Measurements from ENCODE around the gene CTSC.

CTSC gene

DNA sequence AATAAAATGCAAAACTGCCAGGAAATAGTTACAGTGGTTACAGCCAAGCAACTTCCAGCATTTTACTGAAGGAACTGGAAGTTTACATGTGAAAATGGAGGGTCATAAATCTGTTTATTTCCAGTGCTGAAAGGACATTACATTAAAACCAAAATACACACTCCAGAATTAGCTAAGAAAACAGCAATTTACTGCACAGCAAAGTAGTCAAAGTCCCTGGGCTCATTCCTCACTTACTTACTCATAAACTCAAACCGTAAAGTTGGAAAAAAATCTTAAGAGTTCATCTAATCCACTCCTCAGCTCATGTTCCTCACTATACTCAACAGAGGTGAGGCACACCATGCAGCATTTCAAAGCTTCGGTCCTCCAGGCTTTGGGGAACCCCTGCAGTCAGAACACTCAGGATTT, 17.4 kb downstream of the CTSC start:
- no peak for DNase-seq

DNA sequence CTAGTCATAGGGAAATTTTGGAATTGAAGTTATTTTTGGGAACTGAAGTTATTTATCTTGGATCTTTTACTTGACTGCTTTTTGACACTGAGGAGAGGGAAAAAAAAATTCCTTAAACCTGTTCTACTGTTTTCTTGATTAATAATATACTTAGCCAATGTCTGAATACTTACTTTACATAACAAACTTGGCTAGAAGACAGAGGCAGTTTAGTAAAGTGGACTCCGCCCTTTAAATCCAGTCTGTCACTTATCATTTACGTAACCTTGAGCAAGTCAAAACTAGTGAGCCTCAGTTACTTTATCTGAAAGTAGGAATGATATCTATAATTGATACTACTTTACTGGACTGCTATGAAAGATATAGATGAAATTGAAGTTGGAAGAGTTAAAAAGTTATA, 19.5 kb downstream of the CTSC start:
- no peak for DNase-seq

DNA sequence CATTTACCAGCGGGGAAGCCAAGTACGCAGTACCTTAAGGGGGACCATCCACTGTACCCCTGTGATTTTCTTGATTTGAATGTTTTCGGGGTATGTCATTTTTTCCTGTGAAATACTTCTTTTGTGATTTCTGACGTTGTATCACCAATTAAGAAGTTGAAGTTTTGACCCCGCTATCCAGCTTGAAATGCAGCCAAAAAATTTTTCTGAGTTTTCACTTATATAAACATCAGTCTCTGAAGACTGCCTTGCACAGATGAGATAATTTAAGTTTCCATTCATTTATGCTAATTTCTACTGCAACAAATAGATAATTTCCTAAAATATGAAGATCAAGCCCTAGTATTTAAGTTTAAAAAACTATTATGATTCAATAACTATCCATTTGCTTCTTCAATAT, 20.0 kb downstream of the CTSC start:
- no peak for DNase-seq

DNA sequence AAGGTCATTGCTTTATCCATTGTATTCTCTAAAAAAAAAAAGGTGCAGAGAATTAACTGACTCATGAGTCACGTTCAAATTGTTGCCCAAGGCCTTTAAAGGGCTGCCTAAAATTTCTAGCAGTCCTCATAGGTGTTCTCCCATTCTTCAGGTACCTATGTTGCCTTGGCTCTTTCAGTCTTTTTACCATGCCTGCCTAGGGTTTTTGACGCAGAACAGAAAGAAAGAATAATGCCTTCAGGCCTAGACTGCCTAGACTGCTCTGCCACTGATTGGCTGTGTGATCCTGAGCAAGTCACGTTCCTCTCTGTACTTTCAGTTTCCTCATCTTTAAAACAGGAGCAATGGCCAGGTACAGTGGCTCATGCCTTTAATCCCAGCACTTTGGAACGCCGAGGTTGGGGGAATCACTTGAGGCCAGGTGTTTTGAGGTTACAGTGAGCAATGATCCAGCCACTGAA, 21.5 kb downstream of the CTSC start:
- no peak for DNase-seq

DNA sequence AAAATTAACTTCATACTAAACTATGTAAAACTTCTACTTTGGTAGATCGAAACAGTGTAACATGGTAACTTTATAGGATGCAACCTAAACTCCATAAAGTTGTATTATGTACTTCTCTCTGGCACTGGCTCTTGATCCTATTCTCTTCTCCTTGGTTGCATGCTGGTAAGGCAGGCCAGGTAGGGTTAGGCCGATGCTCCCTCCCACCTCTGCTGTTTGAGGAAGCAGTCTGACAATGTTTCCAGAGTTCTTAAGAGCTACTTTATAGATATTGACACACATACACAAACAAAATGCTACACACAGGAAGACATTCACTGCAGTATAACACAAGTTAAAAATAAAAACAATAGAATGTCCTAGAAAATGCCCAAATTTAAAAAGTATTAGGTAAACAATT, 22.5 kb downstream of the CTSC start:
- no peak for DNase-seq

DNA sequence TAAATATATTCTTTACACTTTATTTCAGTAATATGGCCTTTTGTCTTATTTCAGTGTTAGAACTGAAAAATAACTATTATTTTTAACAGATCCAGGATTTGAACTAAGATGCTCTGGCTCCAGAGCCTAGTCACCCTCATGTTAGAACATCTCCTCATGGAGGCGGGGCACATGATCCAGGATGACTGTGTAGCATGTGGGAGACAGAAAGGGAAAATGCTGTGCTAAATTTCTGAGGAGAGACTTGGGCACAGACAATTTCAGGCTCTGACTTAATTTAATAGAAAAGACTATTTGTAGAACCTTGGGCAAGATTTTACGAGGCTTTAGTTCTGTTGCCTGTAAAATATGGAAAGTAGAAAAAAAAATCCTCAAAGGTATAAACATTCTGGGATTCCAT, 24.1 kb downstream of the CTSC start:
- DNase-seq, result no peak

DNA sequence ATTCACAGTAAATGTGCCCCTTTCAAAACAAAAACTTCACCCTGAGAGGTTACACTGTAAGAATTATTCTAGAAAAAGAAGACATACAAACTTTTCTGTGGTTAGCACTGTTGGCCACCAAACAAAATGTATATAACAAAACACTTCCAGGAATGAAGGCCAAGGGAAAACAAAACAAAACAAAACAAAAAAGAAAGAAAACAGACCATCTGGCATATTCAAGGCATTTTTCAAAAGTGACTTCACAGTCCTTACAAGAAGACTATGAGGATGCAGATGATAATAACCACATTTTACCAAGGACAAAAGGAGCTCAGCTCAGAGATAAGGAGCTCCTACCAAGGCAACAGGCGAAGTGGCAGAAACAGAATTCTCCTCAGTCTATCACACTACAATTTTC, 24.9 kb downstream of the CTSC start:
- DNase-seq, result no peak

DNA sequence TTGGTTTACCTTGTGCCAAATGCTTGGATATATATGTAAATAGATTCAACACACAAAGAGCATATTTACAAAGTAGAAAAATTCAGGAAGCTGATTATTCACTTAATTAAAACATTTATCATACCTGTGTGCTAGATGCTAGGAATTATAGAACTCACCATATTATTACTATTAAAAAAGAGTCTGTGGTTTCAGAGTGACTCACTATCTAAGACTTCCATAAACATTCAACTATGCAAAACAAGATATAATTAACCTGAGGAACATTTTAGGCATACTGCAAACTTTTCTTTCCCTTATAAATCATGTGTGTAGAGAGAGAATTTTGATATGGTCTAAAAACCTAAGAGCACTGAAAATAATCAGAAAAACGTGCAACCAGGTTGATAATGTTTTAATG, 27.3 kb downstream of the CTSC start:
- no peak for DNase-seq

DNA sequence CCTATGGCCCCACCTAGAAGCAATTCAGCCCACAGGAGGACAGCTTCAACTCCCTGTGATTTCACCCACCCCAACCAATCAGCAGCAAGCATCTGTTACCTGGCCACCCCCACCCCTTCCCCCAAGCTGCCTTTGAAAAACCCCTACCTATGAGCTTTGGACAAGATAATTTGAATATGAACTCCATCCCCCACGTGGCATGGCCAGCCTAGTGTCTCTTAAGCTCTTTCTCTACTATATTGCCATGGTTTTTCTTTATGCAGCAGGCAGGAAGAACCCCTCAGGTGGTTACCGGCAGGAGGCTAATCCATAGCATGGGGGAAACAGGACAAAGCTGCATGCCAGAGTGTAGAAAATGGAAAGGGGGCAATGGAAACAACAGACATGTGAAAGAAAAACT, 29.0 kb downstream of the CTSC start:
- no peak for DNase-seq

DNA sequence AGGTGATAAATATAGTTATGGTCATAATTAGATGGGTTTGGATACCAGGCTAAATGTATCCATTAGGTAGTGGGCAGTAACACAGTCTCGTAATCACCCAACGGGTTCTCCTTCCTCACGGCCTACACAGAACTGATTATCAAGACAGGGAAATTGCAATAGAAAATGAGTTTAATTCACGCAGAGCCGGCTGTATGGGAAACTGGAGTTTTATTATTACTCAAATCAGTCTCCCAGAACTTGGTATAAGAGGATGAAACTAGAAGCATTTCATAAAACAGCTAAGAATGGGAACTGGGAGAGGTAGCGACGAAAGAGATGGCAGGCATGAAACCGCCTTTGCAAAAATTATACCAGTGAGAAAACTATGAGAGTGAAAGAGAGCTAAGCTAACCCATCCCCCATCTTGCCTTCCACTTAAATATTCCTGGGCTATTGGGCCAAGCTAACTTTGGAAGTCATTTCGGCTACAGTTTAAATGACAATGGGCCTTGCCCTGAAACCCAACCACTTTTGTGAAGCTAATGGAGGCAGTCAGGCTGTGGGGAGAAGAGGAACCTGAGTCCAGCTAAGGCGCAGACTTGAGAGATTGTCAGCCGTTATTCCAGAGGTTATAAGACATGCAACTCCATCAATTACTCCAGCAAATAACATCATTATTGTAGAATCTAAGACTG, 29.6 kb downstream of the CTSC start:
- DNase-seq, result no peak

DNA sequence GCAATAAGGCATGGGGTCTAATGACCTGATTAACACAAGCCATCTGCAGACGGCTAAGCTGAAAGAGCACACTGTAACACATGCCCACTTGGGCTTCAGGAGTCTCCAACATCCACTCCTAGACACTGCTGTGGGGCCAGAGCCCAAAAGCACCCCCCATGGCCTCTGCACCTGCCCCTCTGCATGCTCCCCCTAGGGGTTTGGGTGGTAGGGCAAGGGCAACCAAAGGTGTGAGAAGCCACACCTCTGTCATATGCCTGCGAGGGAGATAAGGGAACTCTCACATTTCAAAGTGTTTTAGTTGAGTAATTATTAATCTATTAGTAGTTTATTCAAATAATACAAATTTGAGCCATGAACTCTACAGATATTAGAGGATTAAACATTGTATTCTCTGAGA, 30.8 kb downstream of the CTSC start:
- no peak for DNase-seq

DNA sequence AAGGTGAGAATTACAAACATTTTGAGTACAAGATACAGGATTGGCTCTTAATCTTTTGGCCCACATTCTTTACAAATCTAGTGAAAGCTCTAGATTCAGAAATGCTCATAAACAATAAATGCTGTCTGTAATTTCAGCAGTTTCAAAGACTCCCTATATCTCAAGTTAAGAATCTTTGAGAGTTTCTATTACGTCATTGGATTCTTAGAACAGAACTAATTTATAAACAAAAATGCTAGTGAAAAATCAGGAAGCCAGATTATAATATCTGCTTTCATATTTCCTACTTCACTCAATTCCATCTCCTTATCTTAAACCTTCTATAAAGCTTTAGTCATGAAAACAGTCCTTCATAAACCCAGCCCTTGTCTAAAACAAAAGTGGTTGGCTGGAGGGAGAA, 32.1 kb downstream of the CTSC start:
- no peak for DNase-seq

DNA sequence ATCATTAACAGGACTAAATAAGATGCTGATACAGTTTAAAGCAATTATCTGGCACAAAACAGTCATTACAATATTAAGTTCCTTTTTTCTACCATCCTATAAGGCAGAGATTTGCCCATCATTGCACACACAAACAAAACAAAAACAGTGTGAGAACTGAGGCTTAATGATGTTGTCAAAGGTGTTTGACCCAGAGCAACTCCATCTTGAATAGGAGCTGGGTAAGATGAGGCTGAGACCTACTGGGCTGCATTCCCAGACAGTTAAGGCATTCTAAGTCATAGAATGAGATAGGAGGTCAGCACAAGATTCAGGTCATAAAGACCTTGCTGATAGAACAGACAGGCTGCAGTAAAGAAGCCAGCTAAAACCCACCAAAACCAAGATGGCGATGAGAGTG, 33.2 kb downstream of the CTSC start:
- no peak for DNase-seq

DNA sequence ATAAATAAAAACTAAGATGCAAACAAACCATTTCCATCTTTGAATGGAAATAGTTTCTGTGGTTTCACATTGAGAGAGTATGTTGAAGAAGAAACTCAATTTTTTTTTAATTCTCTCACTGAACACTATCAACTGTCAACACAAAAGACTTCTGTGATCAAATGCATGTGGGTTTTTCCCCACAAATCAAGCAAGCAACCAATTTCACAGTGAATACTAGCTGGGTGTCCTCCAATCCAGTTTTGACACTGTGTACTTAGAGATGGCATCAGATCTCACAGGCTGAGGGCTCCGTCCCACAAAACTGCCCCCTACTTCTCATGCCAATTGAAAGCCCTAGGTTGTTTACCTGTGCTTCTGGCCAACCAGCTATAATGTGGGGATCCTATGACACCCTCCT, 34.5 kb downstream of the CTSC start:
- no peak for DNase-seq

DNA sequence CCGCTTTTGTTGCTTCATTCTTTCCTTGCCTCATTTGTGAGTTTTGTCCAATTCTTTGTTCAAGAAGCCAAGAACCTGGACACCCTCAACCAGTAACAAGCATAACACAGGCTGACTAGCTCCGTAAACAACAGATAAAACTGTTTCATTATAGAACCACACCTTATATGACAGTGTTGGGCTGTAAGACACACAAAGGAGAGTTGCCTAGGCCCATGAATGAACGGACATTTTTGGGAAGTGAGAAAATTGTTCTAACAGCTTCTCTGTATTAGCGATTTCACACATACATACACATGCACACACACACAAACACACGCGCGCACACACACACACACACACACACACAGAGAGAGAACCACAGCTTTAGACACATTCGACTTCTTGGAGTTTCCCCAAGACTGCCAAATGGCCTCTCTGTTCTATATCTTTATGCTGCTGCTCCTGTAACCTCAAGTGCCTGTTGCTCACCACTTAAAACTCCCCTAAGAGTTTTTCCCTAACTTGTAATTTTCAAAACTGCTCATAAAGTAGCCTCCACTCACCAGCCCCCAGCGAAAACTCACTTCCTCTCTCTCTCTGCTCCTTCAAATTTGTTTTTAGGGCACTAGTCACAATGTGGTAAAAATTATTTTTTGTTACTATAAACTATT, 35.9 kb downstream of the CTSC start:
- no peak for DNase-seq

DNA sequence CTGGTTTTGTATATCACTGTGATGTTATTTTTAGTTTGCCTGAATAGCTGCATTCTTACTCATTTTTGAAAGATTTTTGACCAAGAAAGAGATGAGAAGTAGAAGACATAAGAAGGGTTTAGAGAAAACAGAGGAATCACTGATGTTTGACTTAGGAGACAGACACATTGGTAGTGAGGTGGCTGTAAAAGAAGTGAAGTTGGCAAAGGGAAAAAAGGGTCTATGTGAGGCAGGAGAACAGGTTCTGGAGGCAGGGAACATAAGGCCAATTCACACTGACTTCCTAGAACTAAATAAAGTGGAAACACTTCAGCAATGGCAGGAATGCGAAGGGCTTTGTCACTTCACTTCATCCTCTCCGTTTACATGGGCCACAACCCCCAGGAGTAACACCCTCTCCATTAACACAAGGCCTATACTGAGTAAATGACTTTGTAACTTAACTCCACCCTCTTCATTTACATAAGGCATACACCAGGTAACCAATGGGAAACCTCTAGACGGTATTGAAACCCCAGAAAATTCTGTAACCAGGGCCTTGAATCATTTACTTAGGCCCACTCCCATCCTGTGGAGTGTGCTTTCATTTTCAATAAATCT, 36.5 kb downstream of the CTSC start:
- no peak for DNase-seq

DNA sequence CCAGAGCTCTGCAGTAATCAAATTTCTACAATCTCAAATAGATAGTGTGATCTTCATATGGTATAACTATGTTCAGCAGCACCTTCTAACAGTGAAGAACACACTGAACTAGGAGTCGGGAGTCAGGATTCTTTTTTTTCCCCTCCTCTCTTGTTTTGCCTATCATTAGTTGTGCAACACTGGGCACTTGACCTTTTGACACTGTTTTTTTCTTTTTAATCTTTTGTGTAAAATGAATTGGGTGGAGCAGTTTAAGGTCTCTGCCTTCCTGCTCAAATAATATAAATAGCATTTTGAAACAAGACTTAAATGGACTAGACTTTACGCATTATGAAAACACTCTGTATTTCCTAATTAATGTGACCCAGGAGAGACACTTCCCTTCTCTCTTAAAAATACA, 39.7 kb downstream of the CTSC start:
- no peak for DNase-seq

DNA sequence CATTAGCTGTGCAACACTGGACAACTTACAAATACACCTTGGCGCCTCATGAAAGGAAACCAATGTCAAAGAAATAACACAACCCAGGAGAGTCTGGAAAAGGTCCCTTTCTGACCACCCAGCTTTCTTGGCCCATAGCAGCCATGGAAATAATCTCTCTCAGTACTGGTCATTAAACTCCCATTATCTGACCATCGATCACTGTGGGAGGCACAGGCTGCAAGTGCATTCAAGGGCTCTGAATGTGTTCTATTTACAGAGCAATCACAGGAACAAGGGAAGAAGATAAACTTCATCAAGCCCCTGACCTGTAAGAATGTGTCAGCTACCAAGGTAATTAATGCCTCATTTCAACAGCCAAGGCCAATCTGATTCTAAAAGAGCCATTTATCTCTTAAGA, 40.1 kb downstream of the CTSC start:
- DNase-seq, result peak; percentile 23

DNA sequence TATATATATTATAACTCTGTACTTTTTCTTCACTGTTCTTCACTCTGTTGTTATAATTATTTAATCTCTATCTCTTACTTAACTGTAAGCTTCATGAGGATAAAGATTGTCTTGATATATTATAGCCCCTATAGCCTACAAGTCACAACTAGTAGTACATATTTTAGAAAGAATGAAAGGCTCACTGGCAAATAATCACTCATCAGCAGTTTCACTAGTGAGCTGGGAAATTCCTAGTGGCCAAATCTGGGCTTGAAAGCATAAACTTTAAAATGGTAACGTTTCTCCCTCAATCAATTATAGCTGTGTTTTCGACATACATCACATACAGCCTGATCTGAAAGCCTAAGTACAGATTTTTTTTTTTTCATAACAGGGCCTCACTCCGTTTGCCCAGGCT, 42.5 kb downstream of the CTSC start:
- DNase-seq, result no peak

DNA sequence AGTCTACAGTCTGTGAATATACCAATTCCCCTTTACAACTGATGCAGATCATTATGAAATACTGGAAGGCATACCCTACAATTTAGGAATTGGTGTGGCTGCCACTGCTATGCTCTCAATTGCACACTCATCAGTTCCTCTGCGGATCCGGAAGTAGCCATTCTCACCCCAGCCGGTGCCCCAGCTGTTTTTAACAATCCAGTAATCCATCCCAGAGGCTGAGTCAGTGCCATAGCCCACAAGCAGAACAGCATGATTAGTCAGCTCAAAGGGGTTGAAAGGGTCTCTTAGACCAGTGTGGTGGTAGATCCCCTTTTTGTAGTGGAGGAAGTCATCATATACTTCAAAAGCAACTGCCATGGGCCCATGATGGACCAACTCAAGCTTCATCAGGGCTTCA, 43.6 kb downstream of the CTSC start:
- DNase-seq, result no peak

DNA sequence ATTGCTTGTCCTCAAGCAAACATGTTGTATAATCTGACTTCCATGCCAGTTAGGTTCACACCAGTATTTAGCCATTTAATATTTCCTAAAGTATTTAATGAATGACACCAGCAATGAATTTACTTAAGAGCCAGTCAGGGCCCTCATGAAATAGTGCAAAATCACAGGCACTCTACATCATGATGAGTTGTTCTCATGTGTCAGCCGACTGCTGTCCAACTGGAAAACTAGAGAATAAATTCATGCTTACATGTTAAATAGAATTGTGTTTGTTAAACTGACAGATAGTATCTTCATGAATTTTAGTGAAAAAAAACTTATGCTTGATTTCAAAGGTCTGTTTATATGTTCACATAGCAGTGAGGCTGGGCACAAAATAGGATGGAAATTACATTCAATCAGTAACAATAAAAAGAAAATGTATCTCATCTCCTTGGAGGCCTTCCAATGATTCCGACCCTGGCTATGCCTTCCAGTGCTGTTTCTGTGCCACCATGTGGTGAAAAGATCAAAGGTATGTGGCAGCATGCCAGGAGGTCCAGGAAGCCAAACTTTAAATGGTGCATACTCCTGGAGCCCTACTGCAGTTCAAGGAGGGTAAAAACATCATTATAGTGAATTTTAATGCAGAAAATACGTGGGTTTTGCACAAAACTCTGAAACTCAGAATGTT, 45.2 kb downstream of the CTSC start:
- DNase-seq, result no peak

DNA sequence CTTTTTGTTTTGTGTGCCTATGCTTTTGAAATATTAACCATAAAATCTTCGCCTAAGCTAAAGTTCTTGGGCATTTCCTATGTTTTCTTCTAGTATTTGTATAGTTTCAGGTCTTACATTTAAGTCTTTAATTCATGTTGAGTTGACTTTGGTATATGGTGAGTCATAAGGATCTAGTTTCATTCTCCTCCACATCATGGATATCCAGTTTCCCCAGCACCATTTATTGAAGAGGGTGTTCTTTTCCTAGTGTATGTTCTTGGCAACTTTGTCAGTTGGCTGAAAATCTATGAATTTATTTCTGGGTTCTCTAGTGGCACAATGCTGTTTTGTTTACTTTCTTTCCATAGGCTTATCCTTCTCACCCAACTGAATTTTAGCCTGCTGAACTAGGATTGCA, 49.0 kb downstream of the CTSC start:
- DNase-seq, result no peak

DNA sequence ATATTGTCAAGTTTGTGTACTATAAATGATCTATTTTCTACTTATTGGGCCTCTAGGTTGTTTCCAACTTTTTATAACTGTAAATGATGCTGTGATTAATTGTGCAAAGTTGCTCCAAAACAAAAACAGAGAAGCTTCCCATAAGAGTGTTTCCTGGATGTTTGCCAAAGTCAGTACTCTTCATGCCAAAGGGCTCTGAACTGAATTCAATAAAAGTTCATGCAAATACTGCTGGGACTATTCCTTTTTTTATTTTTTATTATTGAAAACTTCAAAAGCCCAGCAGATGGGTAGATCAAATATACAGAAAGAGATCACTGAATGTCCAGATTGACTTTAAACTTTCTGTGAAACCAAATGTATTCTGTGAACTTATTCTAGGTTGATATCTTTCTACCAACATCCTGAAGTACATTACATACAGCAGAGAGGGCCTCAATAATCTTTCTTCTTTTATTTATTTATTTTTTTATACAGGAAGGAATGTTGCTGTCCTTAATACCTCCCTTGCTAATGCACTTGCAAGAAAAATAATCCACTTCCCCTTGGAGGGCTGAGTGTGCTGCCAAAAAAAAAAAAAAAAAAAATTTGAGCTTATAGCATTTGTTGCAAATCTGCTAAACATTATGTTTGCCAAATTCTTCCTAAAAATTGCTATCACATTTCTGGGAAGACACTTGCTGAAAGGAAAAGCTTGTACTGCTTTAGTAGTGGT, 53.0 kb downstream of the CTSC start:
- DNase-seq, result no peak
